HL-60 (cell line): Measurements from ENCODE around the gene SLC5A6.

Experiments used
- DNase-seq, 2 experiments: peaks; one replicate each; pipeline ENCODE4 v3.0.0-alpha.2; 2010 to 2020; ENCODE audit warnings: low read depth in 1 of 2, low spot score in 1 of 2
- H3K27ac ChIP-seq: fragments of 250-450 bp; sonication (Bioruptor Pico); replicated peaks from 2 replicates; pipeline ENCODE4 v1.5.1; 2020; ENCODE audit warnings: mild to moderate bottlenecking, moderate library complexity
- H3K27me3 ChIP-seq: fragments of 250-450 bp; sonication (Bioruptor Pico); 2 replicates; pipeline ENCODE4 v1.5.1; 2021; ENCODE audit warnings: mild to moderate bottlenecking, moderate library complexity; ENCODE audit not compliant: insufficient read depth, poor library complexity, severe bottlenecking
- H3K4me3 ChIP-seq: replicated peaks from 2 replicates; pipeline ENCODE4 v1.5.1; 2011; ENCODE audit warnings: mild to moderate bottlenecking, control low read depth, low read length; ENCODE audit not compliant: insufficient read depth
- CTCF ChIP-seq: IDR thresholded peaks from one replicate; pipeline ENCODE4 v1.5.1; 2011; ENCODE audit warnings: low read length, control low read depth, inconsistent platforms; ENCODE audit not compliant: insufficient read depth
- GABPA ChIP-seq: IDR thresholded peaks from 2 replicates; pipeline ENCODE4 v1.6.1; 2012; ENCODE audit warnings: low read depth
- POLR2AphosphoS5 ChIP-seq: IDR thresholded peaks from 2 replicates; pipeline ENCODE4 v1.6.1; 2012; ENCODE audit warnings: low read depth
- REST ChIP-seq: IDR thresholded peaks from 2 replicates; pipeline ENCODE4 v1.6.1; 2012; ENCODE audit warnings: low read depth; ENCODE audit not compliant: insufficient replicate concordance
- SPI1 ChIP-seq: IDR thresholded peaks from 2 replicates; pipeline ENCODE4 v1.6.1; 2012; ENCODE audit warnings: low read depth, mild to moderate bottlenecking, borderline replicate concordance

Gene SLC5A6

GRCh38 chr2:27241761-27242613, 29.9 kb upstream of the SLC5A6 start:
- H3K27me3 ChIP-seq: no peaks in the 10 kb centered on the region
- no peak for DNase-seq
- no peak overlapping the region for H3K4me3 ChIP-seq
- no peak for TF ChIP-seq GABPA
- TF ChIP-seq CTCF: no peak
- TF ChIP-seq SPI1: no peak
- no peak for TF ChIP-seq POLR2AphosphoS5
- no peak for TF ChIP-seq REST
- no peak overlapping the region for H3K27ac ChIP-seq

GRCh38 chr2:27240406-27240805, 28.3 kb upstream of the SLC5A6 start:
- DNase-seq: no peak
- TF ChIP-seq REST (no peak), CTCF (no peak), POLR2AphosphoS5 (no peak), SPI1 (no peak), GABPA (no peak)

GRCh38 chr2:27238976-27239375, 26.9 kb upstream of the SLC5A6 start:
- H3K27me3 ChIP-seq: no peaks in the 10 kb centered on the region
- H3K4me3 ChIP-seq: no peak overlapping the region
- DNase-seq: no peak
- no peak overlapping the region for H3K27ac ChIP-seq
- TF ChIP-seq REST: no peak

More at GRCh38 chr2:27240406-27240805, 28.3 kb upstream of the SLC5A6 start:
- Histone ChIP-seq H3K4me3 (no peak overlapping the region), H3K27me3 (no peaks in the 10 kb centered on the region), H3K27ac (no peak overlapping the region)
